HG03520 (cell line): ENCODE measurements around the gene COBL.

ENCODE experiments used
- ATAC-seq: cut with Tn5 transposase; IDR thresholded peaks from one replicate; pipeline ENCODE4 v1.9.1; 2021; ENCODE audit warnings: mild to moderate bottlenecking, moderate library complexity; ENCODE audit not compliant: unreplicated experiment

Gene COBL

DNA sequence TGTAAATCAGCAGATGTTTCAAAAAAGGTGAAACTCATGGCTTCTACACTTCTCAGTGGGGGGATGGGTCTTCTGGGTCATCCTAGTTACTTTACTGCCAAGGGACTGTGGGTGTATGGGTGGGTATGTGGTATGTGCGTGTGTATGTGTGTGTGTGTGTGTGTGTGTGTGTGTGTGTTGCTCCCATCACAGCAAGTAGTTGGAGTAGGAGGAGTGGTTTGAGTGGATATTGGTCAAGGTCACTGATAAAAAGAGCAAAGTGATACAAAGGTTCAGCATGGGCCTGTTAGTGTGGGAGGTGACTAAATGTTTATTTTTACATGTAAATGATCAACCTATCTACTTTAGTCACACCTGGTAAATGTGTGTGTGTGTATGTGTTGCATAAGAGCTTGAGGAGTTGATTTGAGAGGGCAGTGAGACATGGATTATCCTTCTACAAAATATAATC is 11.8 kb upstream of the COBL start:
- no peak for ATAC-seq

DNA sequence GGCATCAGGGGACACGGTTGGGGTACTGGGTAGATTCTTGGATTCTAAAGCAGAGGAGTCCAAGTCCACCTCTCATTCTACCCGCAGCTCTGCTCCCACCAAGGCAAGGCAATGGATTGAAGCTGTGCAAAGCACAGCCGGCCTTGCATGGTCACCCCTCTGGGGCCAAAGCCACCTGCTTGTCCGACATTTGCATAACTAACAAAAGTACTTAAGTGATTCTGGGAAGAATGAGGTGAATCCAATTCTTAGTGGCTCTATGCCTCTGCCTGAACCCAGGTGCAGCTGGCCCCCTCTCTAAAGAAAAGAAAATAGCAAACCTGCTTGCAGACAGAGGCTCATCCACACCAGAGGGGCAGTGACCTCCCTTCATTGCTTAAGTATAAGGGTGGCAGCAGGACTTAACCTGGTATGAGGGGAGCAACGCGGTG is 10.7 kb upstream of the COBL start:
- no peak for ATAC-seq

DNA sequence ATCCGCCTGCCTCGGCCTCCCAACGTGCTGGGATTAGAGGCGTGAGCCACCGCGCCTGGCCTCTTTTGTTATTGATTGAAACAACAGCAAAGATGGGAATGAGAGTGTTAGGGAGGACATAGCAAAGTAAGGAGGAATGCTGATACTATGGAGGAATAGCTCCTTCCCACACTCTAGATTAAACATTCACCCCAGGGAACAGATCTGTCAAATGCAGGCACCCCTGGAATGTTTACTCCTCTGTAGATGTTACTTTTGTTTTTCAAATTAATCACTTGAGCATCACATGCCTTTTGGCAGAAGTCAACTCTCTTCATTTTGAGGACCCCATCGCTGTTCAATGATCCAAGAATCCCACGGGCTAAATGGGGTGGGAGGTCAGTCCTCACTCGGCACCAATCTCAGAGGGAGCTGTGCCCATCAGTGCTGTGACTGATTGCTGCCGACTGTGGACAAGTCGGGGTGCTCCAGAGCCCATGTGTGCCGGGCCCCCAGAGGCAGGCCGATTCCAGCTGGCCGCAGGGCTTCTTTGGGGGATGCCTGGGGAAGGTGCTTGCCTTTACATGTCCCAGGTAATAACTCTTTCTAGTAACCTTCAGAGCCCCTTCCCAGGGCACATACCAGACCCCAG is 10.2 kb upstream of the COBL start:
- ATAC-seq = no peak

DNA sequence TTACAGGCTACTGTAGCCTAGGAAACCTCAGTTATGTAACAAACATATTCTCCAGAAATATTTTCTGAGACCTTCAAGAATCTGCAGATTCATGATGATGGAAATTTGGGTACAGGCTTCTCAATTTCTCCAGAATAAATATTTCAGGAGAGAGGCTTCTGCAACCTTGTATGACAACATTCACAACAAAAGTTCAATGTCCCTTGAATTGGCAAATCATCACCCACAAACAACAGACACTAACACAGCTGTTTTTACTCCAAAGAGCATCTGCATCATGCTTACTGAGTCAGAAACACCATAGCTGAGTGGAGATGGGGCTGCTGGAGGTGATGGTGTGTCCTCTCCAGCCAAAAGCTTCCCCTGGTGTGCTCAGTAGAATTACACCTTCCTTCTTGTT is 9.3 kb upstream of the COBL start:
- ATAC-seq = no peak

DNA sequence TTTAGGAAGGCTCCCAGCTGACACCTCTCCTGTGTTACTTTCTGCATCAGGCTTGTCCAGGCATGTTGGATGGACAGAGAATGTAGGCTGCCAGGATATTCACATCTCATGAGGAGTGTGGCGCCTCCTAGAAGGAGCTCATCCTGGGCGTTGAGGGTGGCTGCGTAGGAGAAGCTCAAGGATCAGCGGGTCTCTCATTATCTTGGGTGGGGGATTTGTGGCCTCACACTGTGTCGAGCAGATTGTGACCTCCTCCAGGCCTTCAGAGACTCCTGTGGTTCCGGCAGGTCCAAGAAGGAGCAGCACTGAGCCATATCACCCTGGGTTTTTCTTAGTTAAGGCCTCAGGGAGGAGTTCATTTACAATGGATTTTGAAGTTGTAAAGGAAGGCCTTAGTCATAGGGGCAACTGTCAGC is 8.7 kb upstream of the COBL start:
- ATAC-seq = no peak

DNA sequence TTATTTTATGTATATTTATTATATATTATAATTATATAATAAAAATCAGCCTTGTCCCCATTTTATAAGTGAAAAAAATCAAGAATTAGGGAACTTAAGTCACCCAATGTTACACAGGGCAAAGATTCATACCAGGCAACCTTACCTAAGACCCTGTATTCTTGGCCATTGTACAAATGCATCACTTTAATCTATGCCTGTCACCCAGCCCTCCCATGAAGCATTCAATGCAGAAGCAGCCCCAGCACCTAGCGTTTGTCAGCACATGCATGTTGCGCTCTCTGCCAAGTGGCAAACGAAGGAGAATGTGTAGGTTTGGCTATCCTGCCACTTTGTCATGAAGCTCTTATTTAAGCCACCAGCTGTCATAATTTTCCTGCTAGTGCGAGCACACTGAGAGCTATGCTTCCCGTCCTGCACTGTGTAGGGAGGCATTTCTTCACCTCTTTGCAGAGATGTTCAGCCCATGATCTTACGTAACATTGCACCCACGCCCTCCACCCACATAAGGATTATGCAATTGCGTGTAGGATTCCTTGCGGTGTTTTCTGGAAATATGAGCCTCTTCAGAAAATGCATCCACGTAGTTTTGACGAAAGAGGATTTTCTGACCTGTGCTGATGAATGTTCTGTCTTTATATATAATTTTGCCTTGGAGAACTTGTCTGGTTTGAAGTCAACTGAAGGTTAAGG is 7.7 kb upstream of the COBL start:
- ATAC-seq = no peak

DNA sequence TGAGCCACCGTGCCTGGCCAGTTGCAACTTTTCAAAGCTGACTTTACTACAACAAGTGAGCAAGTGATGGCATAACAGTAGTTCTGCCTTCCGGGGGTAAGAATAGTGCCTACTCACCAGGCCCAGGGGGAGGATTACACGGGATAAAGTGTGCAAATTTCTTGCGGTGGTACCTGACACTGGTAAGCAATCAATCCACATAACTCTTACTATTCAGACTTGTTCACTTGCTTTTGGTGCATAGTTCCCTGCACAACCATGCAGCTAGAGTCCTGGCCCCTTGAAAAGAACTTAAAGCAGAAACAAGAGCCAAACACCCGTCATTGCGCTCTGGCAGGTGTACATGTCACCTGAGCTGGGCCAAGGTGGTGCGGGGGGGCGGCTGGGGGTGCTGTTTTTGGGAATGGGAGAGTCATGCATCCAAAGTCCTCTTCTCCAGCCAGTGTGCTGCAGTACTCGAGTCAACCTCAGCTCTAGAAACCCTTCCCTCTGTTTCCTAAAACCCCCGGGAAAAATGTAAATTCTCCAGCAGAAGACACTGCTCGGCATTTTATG is 5.4 kb upstream of the COBL start:
- no peak for ATAC-seq

DNA sequence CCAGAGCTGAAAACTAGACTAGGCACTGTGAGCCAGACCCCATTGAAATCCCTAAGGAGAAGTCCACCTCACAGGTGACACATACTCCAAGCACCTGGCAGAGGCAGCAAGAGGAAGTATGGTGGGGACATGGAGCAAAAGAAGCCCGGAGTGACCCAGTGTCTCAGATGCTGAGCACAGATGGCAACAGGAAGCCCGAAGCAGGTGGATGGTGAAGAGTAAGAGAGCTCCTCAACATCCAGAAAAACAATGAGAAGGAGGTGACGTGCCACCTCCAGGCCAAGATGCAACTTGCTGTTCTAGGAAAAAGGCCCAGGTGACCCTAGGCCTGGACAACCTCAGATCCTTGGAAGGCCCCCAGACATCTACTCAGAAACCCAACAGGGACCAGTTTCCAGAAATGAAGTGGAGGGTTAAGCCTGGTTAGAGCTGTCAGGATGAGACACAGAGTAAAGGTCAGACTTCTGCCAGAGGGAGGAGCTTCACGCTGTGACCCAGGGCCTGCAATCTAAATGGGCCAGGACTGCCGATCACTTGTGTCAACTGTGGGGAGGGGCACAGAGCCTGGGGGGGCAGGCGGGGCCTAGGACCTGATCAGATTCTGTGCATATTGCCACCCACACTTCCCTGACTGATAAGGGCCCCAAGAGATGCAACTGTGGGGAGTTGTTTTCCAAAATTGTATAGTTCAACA is 2.4 kb upstream of the COBL start:
- no peak for ATAC-seq

DNA sequence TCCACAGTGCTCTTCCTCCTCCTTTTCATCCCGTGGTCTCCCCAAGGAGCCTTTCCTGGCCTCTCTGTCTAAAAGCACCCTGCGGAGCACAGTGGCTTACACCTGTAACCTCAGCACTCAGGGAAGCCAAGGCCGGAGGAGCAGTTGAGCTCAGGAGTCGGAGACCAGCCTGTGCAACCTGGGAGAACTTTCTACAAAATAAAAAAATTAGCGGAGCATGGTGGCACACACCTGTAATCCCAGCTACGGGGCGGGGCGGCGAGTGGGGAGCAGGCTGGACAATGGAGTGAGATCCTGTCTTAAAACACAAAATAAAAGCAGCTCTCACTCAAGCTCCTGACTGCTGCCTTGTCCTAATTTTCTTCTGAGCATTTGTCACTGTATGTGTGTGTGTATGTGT is 1.4 kb upstream of the COBL start:
- no peak for ATAC-seq

DNA sequence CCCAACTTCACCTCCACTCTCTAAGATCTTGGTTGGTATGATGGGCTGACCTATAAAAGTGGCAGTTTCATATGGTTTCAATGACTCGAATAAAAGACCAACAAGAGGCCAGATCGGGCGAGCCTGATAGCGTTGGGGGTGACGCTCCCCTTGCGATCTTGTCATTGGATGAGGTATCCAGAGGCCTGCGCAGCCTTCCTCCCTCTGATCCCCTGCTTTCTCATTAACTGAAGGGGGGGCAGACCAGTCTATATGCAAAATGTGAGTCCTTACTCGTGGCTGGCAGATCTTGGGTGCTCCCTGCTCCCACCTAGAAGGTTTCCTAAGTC is 937 bp upstream of the COBL start:
- ATAC-seq = no peak

DNA sequence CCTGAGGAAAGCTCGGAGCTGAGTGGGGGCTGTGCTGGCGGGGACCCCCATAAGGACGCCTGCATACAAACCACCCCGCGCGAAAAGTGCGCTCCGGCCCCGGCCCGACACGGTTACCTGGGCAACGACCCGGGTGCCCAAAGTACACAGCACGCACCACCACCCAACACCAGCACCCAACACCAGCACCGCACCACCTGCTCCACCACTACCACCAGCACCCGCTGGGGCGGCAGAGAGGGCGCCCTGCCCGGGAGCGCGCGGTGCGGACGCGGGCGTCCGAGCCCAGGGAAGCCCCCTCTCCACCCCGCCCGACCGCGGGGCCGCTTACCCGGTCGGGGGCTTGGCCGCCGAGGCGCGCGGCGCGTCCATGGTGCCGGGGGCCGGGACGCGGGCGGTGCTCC is 345 bp downstream of the COBL start:
- ATAC-seq = no peak

DNA sequence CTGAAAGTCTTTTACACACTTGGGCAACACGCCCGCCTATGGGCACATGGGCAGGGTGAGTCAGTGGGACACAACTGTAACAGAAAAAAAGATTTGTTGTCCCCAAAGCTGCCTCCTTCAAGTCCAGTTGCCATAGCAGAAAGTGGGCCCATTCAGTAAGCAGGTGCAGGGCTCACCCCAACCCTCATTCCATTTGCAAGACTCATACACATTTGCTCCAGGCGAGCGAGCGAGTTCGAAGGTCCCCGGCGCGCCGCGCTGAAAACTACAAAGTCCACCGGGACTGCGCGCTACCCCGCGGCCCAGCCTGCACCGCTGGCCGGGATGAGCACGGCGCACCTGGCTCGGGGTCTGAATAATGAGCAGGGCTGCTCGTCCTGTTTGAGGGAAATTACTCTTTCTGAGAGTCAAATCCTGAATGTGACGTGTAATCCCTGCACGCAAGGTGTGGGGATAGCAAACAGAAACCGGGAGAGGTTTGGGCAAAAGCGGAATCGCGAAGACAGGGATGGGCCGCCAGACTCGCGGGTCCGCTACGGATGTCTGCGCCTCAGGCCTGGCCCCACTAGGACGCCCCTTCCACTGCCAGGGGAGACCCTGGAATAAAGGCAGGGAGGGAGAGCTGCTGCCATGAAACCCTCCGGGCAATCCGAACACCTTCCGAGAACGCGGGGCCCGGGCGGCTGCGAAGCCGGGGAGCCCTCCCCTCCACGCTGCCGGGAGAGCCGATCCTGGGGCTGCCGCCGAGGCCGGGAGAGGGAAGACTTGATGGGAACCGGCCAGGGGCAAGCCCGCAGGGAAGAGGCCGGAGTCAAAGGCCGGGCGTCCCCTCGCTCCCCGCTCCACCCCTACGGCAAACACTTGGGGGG is 982 bp downstream of the COBL start:
- no peak for ATAC-seq

DNA sequence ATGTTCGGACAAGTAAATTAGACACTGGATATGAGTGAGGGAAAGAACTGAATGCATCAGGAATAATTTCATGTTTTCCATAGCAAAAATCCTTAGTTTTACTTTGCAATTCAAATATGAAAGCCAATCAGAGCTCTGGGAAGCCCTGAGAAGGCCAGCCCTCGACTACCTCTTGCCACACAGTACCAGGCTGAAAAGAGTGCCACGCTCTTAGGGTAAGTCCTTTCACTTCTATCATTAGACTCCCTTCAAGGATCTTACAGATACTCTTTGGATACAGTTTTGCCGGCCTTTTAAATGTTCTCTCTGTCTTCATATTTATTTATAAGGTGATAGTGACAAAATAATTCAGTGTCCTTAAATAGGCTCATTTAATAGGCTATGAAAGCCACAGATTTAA is 1.9 kb downstream of the COBL start:
- ATAC-seq = no peak

DNA sequence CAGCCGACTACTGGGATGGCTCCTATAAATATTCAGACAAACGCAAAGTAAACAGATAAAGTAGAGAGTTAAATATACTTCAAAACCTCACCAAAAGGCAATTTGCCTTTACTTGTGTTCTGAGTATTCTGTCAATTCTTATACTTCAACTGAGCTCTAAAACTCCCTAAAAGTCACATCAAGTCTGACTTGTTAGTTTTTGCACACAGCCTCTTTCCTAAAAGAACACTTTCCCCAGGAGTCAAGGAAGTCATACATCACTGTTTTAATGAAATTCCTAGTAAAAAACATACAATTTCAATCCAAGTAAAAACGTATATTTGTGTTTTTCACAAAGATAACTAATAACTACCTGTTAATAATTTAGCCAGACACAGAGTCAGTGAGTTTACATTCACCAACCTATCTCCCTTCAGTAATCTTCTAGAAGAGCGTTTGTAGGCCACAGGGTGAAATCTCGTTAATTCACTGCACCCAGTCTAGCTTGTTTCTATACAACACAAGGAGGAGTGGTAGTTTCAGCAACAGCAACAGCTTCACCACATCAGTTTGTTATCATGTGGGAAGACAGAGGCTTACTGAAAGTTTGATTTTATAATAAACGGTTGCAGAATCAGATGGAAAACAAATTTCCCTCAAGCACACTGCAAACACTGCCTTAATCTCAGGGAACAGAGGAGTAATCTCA is 2.7 kb downstream of the COBL start:
- no peak for ATAC-seq

DNA sequence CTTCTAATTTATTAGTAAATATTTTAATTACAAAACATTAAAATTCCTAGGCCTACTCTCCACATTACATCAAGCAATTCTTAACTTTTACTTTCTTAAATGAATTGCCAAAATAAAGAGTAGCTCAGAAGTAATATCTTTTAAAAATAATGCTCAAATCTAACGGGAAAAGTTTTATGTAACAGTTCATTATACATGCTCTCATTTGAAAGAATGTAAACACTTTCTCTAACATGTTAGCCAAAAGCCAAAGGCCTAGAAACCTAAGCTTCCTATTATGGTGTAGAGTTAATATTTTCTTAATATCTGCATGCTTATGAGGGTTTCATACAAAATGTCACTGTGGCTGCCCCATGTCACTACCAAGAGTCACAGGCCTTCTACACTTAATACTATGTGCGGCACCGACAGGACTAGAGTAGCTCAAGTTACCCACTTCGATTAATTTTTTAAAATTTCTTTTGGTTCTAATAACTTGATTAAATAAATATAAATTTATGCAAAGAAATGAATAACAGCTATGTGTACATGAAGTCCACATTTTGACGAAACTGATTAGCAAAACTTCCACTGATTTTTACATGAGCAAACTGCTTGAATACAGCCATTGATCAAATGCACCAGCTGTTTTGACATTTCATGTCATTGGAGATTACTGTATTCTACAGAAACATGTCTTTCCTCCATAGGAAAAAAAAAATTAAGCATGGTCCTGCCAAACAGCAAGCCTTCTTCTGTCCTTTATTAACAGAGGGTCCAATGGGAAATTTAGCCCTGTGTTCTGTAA is 3.5 kb downstream of the COBL start:
- ATAC-seq = no peak

DNA sequence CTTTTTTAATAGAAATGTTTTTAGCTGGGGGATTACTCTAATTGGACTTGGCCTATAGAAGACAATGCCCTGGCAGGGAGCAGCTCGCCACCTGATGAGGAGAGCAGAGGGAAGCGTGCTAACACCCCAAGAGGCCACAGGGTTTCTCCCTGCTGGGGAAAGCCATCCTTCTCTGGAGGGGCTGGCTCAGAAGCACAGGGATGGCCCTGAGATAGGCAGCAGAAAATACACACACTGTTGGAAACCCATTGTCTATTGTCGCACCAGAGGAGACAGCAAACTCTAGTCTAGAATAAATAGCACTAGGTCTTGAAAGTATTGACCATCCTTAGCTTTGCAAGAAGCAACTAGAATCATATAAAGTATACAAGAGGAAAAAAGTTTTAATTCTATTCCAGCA is 5.4 kb downstream of the COBL start:
- no peak for ATAC-seq

DNA sequence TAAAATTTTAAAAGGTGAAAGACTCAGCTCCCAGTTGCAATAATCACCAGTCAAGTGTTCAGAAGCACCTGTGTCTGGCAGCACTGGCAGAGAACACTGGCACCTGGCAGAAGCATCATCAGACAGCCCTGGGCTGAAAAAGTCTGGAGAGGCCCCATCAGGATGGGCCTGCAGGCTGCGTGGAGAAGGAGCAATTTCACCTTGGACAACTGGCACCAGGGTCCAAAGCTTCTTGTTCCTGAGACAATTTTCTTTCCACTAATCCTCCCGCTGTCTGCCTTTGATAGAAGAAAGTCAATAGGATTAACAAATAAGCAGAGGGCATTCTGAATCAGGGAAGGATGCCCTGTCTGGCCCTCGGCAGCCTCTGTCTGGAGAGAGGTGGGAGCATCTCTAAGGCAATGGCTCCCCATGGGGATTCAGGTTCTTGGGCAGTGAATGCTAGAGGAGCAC is 6.5 kb downstream of the COBL start:
- ATAC-seq = no peak

DNA sequence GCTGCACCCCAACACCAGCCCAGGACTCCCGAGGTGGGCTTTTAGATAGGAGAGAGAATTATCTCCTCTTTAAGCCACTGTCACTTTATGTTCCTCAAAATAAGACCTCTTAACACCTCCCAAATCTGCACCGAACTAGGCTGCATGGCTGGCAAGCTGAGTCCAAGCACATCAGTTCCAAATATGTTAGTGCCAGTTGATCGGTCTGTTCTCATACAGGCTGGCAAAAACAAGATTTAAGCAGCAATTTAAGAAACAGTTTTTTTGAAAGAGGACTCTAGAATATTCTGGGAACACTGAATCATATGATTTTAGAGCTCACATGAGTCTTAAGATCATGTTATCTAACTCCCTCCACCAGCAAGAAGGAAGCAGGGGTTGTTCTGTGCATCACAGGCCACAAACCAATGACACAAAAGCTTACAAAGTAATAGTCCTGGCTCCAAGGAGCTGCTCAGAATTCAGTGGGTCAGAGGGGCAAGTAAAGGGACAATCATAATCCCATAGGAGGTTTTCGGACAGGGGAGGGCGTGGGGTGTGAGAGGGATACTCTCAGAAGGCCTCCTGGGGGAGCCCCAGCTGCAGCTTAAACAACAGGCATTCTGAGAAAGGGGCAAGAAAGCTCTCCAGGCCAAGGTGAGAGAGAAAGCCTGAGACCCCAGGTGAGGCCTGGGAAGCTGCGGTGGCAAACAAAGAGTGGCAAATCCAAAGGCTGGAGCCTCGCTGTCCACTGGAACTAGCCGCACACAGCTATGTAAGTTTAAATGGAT is 7.1 kb downstream of the COBL start:
- ATAC-seq = no peak

DNA sequence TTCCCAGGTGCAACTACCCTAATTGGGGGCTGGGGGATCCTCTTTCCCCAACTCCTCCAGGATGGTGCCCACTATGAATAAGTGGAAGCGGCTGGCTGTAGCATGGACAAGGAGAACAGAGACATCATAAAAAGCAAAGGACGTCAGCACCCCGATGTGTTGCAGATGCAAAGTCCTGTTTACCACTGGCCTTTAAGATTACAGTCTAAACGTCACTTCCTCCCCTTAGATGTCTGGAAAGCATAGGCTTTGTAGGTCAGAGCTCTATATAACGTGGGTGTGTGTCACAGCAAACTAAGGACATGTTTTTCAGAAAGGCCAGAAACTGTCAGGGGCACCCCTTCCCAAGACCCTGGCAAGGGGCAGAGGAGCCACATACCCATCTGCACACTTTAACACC is 7.9 kb downstream of the COBL start:
- no peak for ATAC-seq
